Tibial nerve (tissue), 3 donors: ENCODE results near the gene PARD6G.

Source experiments
- CTCF ChIP-seq, 5 experiments: fragments of 200-600 bp in 3 of 5; fragments of 450-650 bp in 2 of 5; sonication (generic) in 3 of 5; IDR thresholded peaks; one replicate each; pipeline ENCODE4 v1.5.1; 2016 to 2019; ENCODE audit warnings: antibody characterized with exemption in 5 of 5, mild to moderate bottlenecking in 3 of 5, moderate library complexity in 2 of 5
- POLR2A ChIP-seq, 2 donors: fragments of 450-650 bp; IDR thresholded peaks; one replicate each; pipeline ENCODE4 v1.6.1; 2017; ENCODE audit warnings: antibody characterized with exemption in 2 of 2, mild to moderate bottlenecking in 2 of 2, moderate library complexity in 2 of 2

DNA sequence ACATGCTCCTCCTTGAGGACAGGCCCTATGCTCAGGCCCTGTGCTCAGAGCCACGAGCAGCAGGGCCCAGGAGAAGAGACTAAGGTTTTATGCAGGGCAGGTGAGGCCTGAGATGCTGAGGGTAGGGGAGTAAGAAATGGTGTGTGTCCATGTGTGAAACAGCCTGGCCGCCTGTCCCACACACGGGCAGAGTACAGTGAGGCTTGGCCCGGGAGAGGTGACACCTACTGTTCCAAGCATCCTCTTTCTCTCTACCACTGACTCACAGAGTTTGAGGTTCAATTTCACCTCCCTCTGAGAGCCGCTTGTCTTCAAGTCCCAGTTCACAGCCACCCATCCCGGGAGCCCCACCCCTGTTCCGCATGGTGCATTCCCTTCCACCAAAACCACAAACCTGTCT, 84.1 kb downstream of the PARD6G start:
- no peak for TF ChIP-seq CTCF (IDR thresholded peaks at IDR 0.05)
- TF ChIP-seq POLR2A (IDR thresholded peaks at IDR 0.05), result no peak
